ENCODE data around the gene ITCH.
"Not testable (repeated sequence)": the region's sequence is repeated elsewhere in the genome, so short reads cannot be mapped to it uniquely, and the experiment has no call there.

DNA sequence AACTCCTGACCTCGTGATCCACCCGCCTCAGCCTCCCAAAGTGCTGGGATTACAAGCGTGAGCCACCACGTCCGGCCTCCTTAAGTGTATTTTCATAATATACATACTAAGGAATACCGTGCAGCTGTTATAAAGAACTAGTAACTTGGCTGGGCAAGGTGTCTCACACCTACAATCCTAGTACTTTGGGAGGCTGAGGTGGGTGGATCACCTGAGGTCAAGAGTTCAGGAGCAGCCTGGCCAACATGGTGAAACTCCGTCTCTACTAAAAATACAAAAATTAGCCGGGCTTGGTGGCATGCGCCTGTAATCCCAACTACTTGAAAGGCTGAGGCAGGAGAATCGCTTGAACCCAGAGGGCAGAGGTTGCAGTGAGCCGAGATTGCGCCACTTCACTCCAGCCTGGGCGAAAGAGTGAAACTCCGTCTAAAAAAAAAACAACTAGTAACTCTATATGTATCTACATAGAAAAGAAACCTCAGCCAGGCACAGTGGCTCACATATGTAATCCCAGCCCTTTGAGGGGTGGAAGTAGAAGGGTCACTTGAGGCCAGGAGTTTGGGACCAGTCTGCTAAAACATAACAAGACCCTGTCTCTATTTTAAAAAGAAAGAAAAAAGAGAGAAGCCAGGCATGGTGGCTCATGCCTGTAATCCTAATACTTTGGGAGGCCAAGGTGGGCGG is 32.1 kb upstream of the ITCH start:
- not testable (repeated sequence) for TF ChIP-seq EP300 (IDR thresholded peaks at IDR 0.05; ENCODE audit: borderline replicate concordance in 1 of 2, low read depth in 2 of 2, low read length in 2 of 2); TAF7 (optimal IDR thresholded peaks at IDR 0.05; ENCODE audit: borderline replicate concordance, low read depth, low read length); YY1 (IDR thresholded peaks at IDR 0.05; ENCODE audit: low read depth, low read length); RFX5 (IDR thresholded peaks at IDR 0.05; ENCODE audit: borderline replicate concordance, low read depth, low read length); POLR2AphosphoS5 (IDR thresholded peaks at IDR 0.05; ENCODE audit: low read depth, low read length); SAP30 (IDR thresholded peaks at IDR 0.05; ENCODE audit: insufficient read depth, insufficient replicate concordance, low read length); SP1 (IDR thresholded peaks at IDR 0.05; ENCODE audit: low read depth, low read length); KDM4A (IDR thresholded peaks at IDR 0.05; ENCODE audit: low read depth, low read length, severe bottlenecking)
- TF ChIP-seq, protein P1, sequence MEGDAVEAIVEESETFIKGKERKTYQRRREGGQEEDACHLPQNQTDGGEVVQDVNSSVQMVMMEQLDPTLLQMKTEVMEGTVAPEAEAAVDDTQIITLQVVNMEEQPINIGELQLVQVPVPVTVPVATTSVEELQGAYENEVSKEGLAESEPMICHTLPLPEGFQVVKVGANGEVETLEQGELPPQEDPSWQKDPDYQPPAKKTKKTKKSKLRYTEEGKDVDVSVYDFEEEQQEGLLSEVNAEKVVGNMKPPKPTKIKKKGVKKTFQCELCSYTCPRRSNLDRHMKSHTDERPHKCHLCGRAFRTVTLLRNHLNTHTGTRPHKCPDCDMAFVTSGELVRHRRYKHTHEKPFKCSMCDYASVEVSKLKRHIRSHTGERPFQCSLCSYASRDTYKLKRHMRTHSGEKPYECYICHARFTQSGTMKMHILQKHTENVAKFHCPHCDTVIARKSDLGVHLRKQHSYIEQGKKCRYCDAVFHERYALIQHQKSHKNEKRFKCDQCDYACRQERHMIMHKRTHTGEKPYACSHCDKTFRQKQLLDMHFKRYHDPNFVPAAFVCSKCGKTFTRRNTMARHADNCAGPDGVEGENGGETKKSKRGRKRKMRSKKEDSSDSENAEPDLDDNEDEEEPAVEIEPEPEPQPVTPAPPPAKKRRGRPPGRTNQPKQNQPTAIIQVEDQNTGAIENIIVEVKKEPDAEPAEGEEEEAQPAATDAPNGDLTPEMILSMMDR (IDR thresholded peaks at IDR 0.05; ENCODE audit: control extremely low read depth in 1 of 3, insufficient read depth in 1 of 3, low read depth in 1 of 3, low read length in 3 of 3) = not testable (repeated sequence)
